H1 (cell line): ENCODE results near the gene FAM168B. TPM values are rescaled to one million over a fixed set of nuclear protein-coding genes. Genes with fewer than 3 reads are reported as not detected.

ENCODE experiments used
- CTCF ChIA-PET: fragments of 300-600 bp; sonication (Branson Sonifier 250); formaldehyde crosslinking; loops from one replicate; lab custom pipeline; 2021; ENCODE audit not compliant: partially characterized antibody; lab: Charles Lee
- POLR2A ChIA-PET: fragments of 300-600 bp; sonication (Branson Sonifier 250); formaldehyde crosslinking; loops from one replicate; lab custom pipeline; 2021; ENCODE audit warnings: inconsistent platforms; ENCODE audit not compliant: partially characterized antibody; lab: Charles Lee
- DNase-seq, 2 experiments: peaks; one replicate each; pipeline versions ENCODE4 v3.0.0 to v3.0.0-alpha.2; 2010 to 2022; ENCODE audit warnings: low spot score in 2 of 2, low read depth in 1 of 2, mixed read lengths in 1 of 2
- FAIRE-seq: peaks from 2 replicates; lab custom pipeline; 2011; peaks lifted over from hg19 to GRCh38; lab: Jason Lieb, UNC
- H2AFZ ChIP-seq: 2 replicates; pipeline ENCODE4 v1.8.1; 2012; ENCODE audit warnings: low read length, inconsistent platforms
- H2AK5ac ChIP-seq: 2 replicates; pipeline ENCODE4 v1.6.1; 2013; ENCODE audit warnings: low read depth, low read length
- H2BK120ac ChIP-seq: replicated peaks from 2 replicates; pipeline ENCODE3; 2013; ENCODE audit warnings: low read depth, low read length, inconsistent platforms
- H2BK12ac ChIP-seq: 2 replicates; pipeline ENCODE4 v1.6.1; 2013; ENCODE audit warnings: low read depth, low read length
- H2BK15ac ChIP-seq: 2 replicates; pipeline ENCODE4 v1.6.1; 2013; ENCODE audit warnings: low read length
- H2BK20ac ChIP-seq: 2 replicates; pipeline ENCODE4 v1.6.1; 2013; ENCODE audit warnings: low read length
- H2BK5ac ChIP-seq: 2 replicates; pipeline ENCODE4 v1.6.1; 2013; ENCODE audit warnings: low read depth, low read length
- H3K14ac ChIP-seq: 2 replicates; pipeline ENCODE4 v1.6.1; 2013; ENCODE audit warnings: inconsistent platforms; ENCODE audit not compliant: insufficient read length
- H3K18ac ChIP-seq: 2 replicates; pipeline ENCODE4 v1.6.1; 2013; ENCODE audit warnings: low read length; ENCODE audit errors: extremely low read depth
- H3K23ac ChIP-seq: 2 replicates; pipeline ENCODE4 v1.6.1; 2013; ENCODE audit warnings: inconsistent platforms; ENCODE audit not compliant: insufficient read length
- H3K23me2 ChIP-seq: 2 replicates; pipeline ENCODE4 v1.6.1; 2013; ENCODE audit warnings: low read depth, low read length
- H3K27ac ChIP-seq: 2 replicates; pipeline ENCODE4 v1.6.1; 2011; ENCODE audit warnings: low read depth, low read length, inconsistent platforms
- H3K27me3 ChIP-seq, 4 experiments: replicated peaks in 1 of 4; 1 replicate in 1 of 4; 2 replicates in 3 of 4; pipeline versions ENCODE4 v1.6.1 to v1.8.1; 2011 to 2013; ENCODE audit warnings: low read length in 3 of 4, mild to moderate bottlenecking in 3 of 4, inconsistent platforms in 2 of 4, mixed read lengths in 2 of 4, moderate library complexity in 1 of 4; ENCODE audit not compliant: control insufficient read depth in 3 of 4, insufficient read depth in 3 of 4; ENCODE audit errors: extremely low read depth in 1 of 4
- H3K36me3 ChIP-seq, 4 experiments: 2 replicates each; pipeline versions ENCODE4 v1.6.1 to v1.8.1; 2011 to 2013; ENCODE audit warnings: mild to moderate bottlenecking in 4 of 4, low read length in 3 of 4, moderate library complexity in 2 of 4, control low read depth in 1 of 4, inconsistent platforms in 1 of 4; ENCODE audit not compliant: insufficient read depth in 4 of 4, control insufficient read depth in 2 of 4
- H3K4ac ChIP-seq: replicated peaks from 2 replicates; pipeline ENCODE3; 2013; ENCODE audit warnings: low read length, low read depth, mixed read lengths, inconsistent platforms; ENCODE audit not compliant: insufficient read length
- H3K4me1 ChIP-seq, 4 experiments: replicated peaks in 1 of 4; 1 replicate in 1 of 4; 2 replicates in 3 of 4; pipeline versions ENCODE4 v1.6.1 to v1.8.1; 2011 to 2013; ENCODE audit warnings: low read length in 3 of 4, inconsistent platforms in 2 of 4, mixed read lengths in 1 of 4; ENCODE audit not compliant: insufficient read depth in 4 of 4, control insufficient read depth in 3 of 4
- H3K4me2 ChIP-seq, 2 experiments: 2 replicates each; pipeline versions ENCODE4 v1.6.1 to v1.8.1; 2011 to 2013; ENCODE audit warnings: low read depth in 2 of 2, low read length in 2 of 2, control low read depth in 1 of 2, inconsistent platforms in 1 of 2, mild to moderate bottlenecking in 1 of 2; ENCODE audit not compliant: insufficient read depth in 1 of 2
- H3K4me3 ChIP-seq, 4 experiments: fragments of 200-600, 300-600 bp in 1 of 4; sonication (generic), shearing (Covaris generic), sonication (Bioruptor Twin) in 1 of 4; 2 replicates each; pipeline versions ENCODE4 v1.5.1 to v1.8.1; 2011 to 2016; ENCODE audit warnings: low read length in 4 of 4, low read depth in 3 of 4, control low read depth in 2 of 4, inconsistent platforms in 2 of 4, mild to moderate bottlenecking in 2 of 4, mixed read lengths in 1 of 4, moderate library complexity in 1 of 4; ENCODE audit not compliant: insufficient read depth in 2 of 4; ENCODE audit errors: extremely low read depth in 1 of 4
- H3K56ac ChIP-seq: replicated peaks from 2 replicates; pipeline ENCODE3; 2013; ENCODE audit warnings: low read depth, mild to moderate bottlenecking, mixed read lengths, low read length, inconsistent platforms; ENCODE audit not compliant: insufficient read length
- H3K79me1 ChIP-seq: 2 replicates; pipeline ENCODE4 v1.6.1; 2013; ENCODE audit warnings: low read depth, low read length, control low read depth
- H3K79me2 ChIP-seq, 2 experiments: 2 replicates each; pipeline versions ENCODE4 v1.6.1 to v1.8.1; 2012 to 2013; ENCODE audit warnings: low read length in 2 of 2, mild to moderate bottlenecking in 2 of 2, inconsistent platforms in 1 of 2; ENCODE audit not compliant: insufficient read depth in 2 of 2, control insufficient read depth in 1 of 2
- H3K9ac ChIP-seq, 4 experiments: replicated peaks in 1 of 4; 1 replicate in 1 of 4; 2 replicates in 3 of 4; pipeline versions ENCODE4 v1.6.1 to v1.8.1; 2011 to 2013; ENCODE audit warnings: low read depth in 3 of 4, low read length in 3 of 4, control low read depth in 2 of 4, mild to moderate bottlenecking in 2 of 4, moderate library complexity in 2 of 4, inconsistent platforms in 1 of 4; ENCODE audit errors: extremely low read depth in 1 of 4
- H3K9me3 ChIP-seq, 2 experiments: 2 replicates each; pipeline versions ENCODE4 v1.6.1 to v1.8.1; 2012 to 2013; ENCODE audit warnings: mild to moderate bottlenecking in 2 of 2, moderate library complexity in 2 of 2, control low read depth in 1 of 2, inconsistent platforms in 1 of 2, low read depth in 1 of 2, low read length in 1 of 2, mixed read lengths in 1 of 2; ENCODE audit not compliant: insufficient read depth in 2 of 2
- H4K20me1 ChIP-seq, 2 experiments: replicated peaks in 1 of 2; 2 replicates each; pipeline versions ENCODE3 to v1.8.1; 2011 to 2013; ENCODE audit warnings: inconsistent platforms in 2 of 2, low read length in 2 of 2, mild to moderate bottlenecking in 1 of 2; ENCODE audit not compliant: insufficient read depth in 2 of 2, control insufficient read depth in 1 of 2
- H4K5ac ChIP-seq: 2 replicates; pipeline ENCODE4 v1.6.1; 2013; ENCODE audit warnings: low read length, low read depth, mixed read lengths, inconsistent platforms; ENCODE audit not compliant: insufficient read length
- H4K8ac ChIP-seq: 2 replicates; pipeline ENCODE4 v1.8.0; 2013; ENCODE audit warnings: mild to moderate bottlenecking, moderate library complexity, low read length, inconsistent platforms; ENCODE audit not compliant: insufficient read depth; ENCODE audit errors: extremely low read depth
- H4K91ac ChIP-seq: replicated peaks from 2 replicates; pipeline ENCODE3; 2013; ENCODE audit warnings: low read length, mixed read lengths, inconsistent platforms; ENCODE audit not compliant: insufficient read length
- CTBP2 ChIP-seq: IDR thresholded peaks from 2 replicates; pipeline ENCODE4 v1.7.0; 2011; ENCODE audit warnings: borderline replicate concordance, mild to moderate bottlenecking, moderate library complexity, mixed read lengths, low read length; ENCODE audit not compliant: insufficient read depth, insufficient read length
- CTCF ChIP-seq, 3 experiments: IDR thresholded peaks; 1 replicate in 2 of 3; 2 replicates in 1 of 3; pipeline versions ENCODE4 v1.5.1 to v1.6.1; 2011; ENCODE audit warnings: low read length in 3 of 3, mild to moderate bottlenecking in 3 of 3, inconsistent platforms in 2 of 3, low read depth in 1 of 3, moderate library complexity in 1 of 3; ENCODE audit not compliant: insufficient read depth in 1 of 3; ENCODE audit errors: control extremely low read depth in 1 of 3
- GABPA ChIP-seq: IDR thresholded peaks from 2 replicates; pipeline ENCODE4 v1.6.1; 2011; ENCODE audit warnings: mild to moderate bottlenecking, low read length, moderate library complexity, borderline replicate concordance; ENCODE audit not compliant: insufficient read depth
- JUN ChIP-seq: IDR thresholded peaks from 2 replicates; pipeline ENCODE4 v1.6.1; 2011; ENCODE audit warnings: low read depth, mild to moderate bottlenecking, improper control_type of control experiment, low read length
- NRF1 ChIP-seq: IDR thresholded peaks from 2 replicates; pipeline ENCODE4 v1.6.1; 2011; ENCODE audit warnings: mild to moderate bottlenecking, low read depth, low read length, improper control_type of control experiment
- SP1 ChIP-seq: IDR thresholded peaks from 2 replicates; pipeline ENCODE4 v1.6.1; 2011; ENCODE audit warnings: low read depth, low read length
- SP2 ChIP-seq: IDR thresholded peaks from 2 replicates; pipeline ENCODE4 v1.6.1; 2012; ENCODE audit warnings: mild to moderate bottlenecking, low read length, inconsistent platforms
- TAF7 ChIP-seq: optimal IDR thresholded peaks from 2 replicates; pipeline ENCODE3; 2011; ENCODE audit warnings: low read depth, mild to moderate bottlenecking, inconsistent platforms, low read length, moderate library complexity, borderline replicate concordance
- TBP ChIP-seq: IDR thresholded peaks from 2 replicates; pipeline ENCODE4 v1.6.1; 2011; ENCODE audit warnings: low read depth, low read length, improper control_type of control experiment
- USF2 ChIP-seq: IDR thresholded peaks from 2 replicates; pipeline ENCODE4 v1.6.1; 2011; ENCODE audit warnings: low read length, improper control_type of control experiment
- whole genome bisulfite sequencing, 2 experiments: shearing (Covaris generic) in 1 of 2; methylation state at CpG; one replicate each; pipeline versions ENCODE4 v1.1.6 to v1.1.7; 2013 to 2015; ENCODE audit warnings: low lambda C conversion rate in 2 of 2, mixed read lengths in 2 of 2, inconsistent platforms in 1 of 2, low coverage in 1 of 2, missing lambda C conversion rate in 1 of 2; ENCODE audit not compliant: insufficient replicate concordance in 2 of 2, insufficient coverage in 1 of 2, insufficient read length in 1 of 2; ENCODE audit errors: extremely low coverage in 1 of 2, missing lambda C conversion rate in 1 of 2; 5-methylcytosine and 5-hydroxymethylcytosine counted together
- polyA plus RNA-seq, 7 experiments: library from polyadenylated mRNA; depleted of rRNA in 3 of 7; stranded (reverse) in 5 of 7; unstranded in 2 of 7; fragments of >200 nt in 5 of 7; fragments of 200-250 nt in 2 of 7; gene quantifications; 1 replicate in 5 of 7; 2 replicates in 1 of 7; 4 replicates in 1 of 7; pipeline versions ENCODE4 v1.2.1 to v1.2.3, GENCODE V29; 2011 to 2013; ENCODE audit warnings: missing spikeins in 2 of 7, mixed read lengths in 2 of 7
- total RNA-seq: library from RNA; stranded (reverse); fragmentation: NEBNext Ultra II Directional; extraction: Animal tissue kit (Norgen Biotek cat#: 25700); gene quantifications from 2 replicates; pipeline ENCODE4 v1.2.1, GENCODE V29; 2021

Gene FAM168B
- total and polyA plus RNA-seq, 2 of the 8 experiments (the other 6 are each of a cell fraction or from before 2014, with no cell fraction given) = 61.9 to 123 TPM

- POLR2A ChIA-PET = interaction anchor here (1.0 to 5.9 kb wide), 3 partner anchors 10 to 21 kb away, joined by 4 to 34 read pairs (median 6); partner anchors contain the start of gene FAM168B
- TF ChIP-seq JUN (no peak), USF2 (no peak), NRF1 (no peak), TAF7 (no peak), TBP (no peak), CTBP2 (no peak), CTCF (IDR thresholded peaks at IDR 0.05; ENCODE audit: control extremely low read depth in 1 of 3, insufficient read depth in 1 of 3, low read depth in 1 of 3, low read length in 3 of 3) (no peak), SP1 (no peak), GABPA (no peak), SP2 (no peak)
These were observed 12.1 kb downstream of the FAM168B start for GRCh38 chr2:131081190-131081589.

More at GRCh38 chr2:131081190-131081589, 12.1 kb downstream of the FAM168B start:
- no peak overlapping the region for H2BK20ac ChIP-seq
- H3K18ac ChIP-seq = no peak overlapping the region
- H4K20me1 ChIP-seq = peaks cover 15 to 27% of the 10 kb centered on the region in 2 experiments
- no peak overlapping the region for H2BK5ac ChIP-seq
- H3K27ac ChIP-seq = no peak overlapping the region
- no peak overlapping the region for H2BK120ac ChIP-seq
- no peak overlapping the region for H3K9ac ChIP-seq
- H2BK12ac ChIP-seq = no peak overlapping the region
- no peak overlapping the region for H4K91ac ChIP-seq
- no peak overlapping the region for H3K56ac ChIP-seq
- H3K23ac ChIP-seq = no peak overlapping the region
- H3K9me3 ChIP-seq = no peaks in the 10 kb centered on the region
- H4K8ac ChIP-seq = no peak overlapping the region; the same call in 1 of the 2 replicates
- no peak overlapping the region for H2AK5ac ChIP-seq
- H4K5ac ChIP-seq = no peak overlapping the region
- FAIRE-seq (no peak), DNase-seq (no peak)
- H3K23me2 ChIP-seq = 0 out of 2 replicates have a peak, but pooled peaks cover 2% of the 10 kb centered on the region
- no peak overlapping the region for H3K14ac ChIP-seq
- peaks cover 16 to 67% (median 39%) of the 10 kb centered on the region in 4 experiments; a peak in 7 of 8 replicates for H3K36me3 ChIP-seq
- WGBS, 2 experiments = 76% methylated on average over 4 of the region's 4 CpGs; no CpG with 5 or more reads in 1 of the 2 experiments
- H3K4me2 ChIP-seq = 0 out of 4 replicates have a peak overlapping the region, but pooled peaks of 1 of the 2 experiments have one; percentile 16
- no peaks in the 10 kb centered on the region for H3K27me3 ChIP-seq
- no peak overlapping the region for H3K4ac ChIP-seq
- H2BK15ac ChIP-seq = no peak overlapping the region
- peaks cover 13% of the 10 kb centered on the region for H3K79me1 ChIP-seq
- no peak overlapping the region for H3K4me3 ChIP-seq
- CTCF ChIA-PET = interaction anchor here (0.6 kb wide), 1 partner anchor 345 kb away, joined by 3 read pairs; no protein-coding TSS in a partner anchor
- H3K79me2 ChIP-seq = peaks cover 28 to 92% of the 10 kb centered on the region in 2 experiments
- peaks cover 0 to 13% (median 6%) of the 10 kb centered on the region in 4 experiments; a peak in 4 of 7 replicates for H3K4me1 ChIP-seq
- no peak overlapping the region for H2AFZ ChIP-seq
